K562 (cell line): ENCODE results near the gene NPR1. TPM values are rescaled to one million over a fixed set of nuclear protein-coding genes. Genes with fewer than 3 reads are reported as not detected.
A peak's percentile ranks its signal among the peaks of the same experiment; 100 is the strongest.

Experiments
- ATAC-seq: fragments of 200-7000 bp; cut with Tn5 transposase; 3 replicates; pipeline ENCODE4 v1.9.1; 2020; ENCODE audit warnings: moderate library complexity
- BruUV-seq: library from RNA; stranded (reverse); fragments of 400-500 nt; replicated peaks from 2 replicates; lab custom pipeline; 2021; lab: Mats Ljungman, UMichigan
- CTCF ChIA-PET: fragments of 300-600 bp; formaldehyde crosslinking; extraction: SDS; loops from one replicate; lab custom pipeline; 2021; ENCODE audit warnings: low intra/inter-chr PET ratio; lab: Yijun Ruan, JAX
- POLR2A ChIA-PET: fragments of 300-600, 350-650 bp; sonication (Branson Sonifier 250); formaldehyde crosslinking; extraction: SDS; loops from one replicate; lab custom pipeline; 2021; ENCODE audit warnings: antibody characterized with exemption, inconsistent platforms; lab: Yijun Ruan, JAX
- DNase-seq, 4 experiments: peaks; one replicate each; pipeline versions ENCODE4 v3.0.0 to v3.0.0-alpha.2; 2011 to 2018; ENCODE audit warnings: low spot score in 3 of 4, mixed read lengths in 3 of 4; ENCODE audit errors: extremely low read depth in 1 of 4
- FAIRE-seq: peaks from 2 replicates; lab custom pipeline; 2011; peaks lifted over from hg19 to GRCh38; lab: Jason Lieb, UNC
- H2AFZ ChIP-seq: 2 replicates; pipeline ENCODE4 v1.6.0; 2011; ENCODE audit warnings: low read depth, low read length, control low read depth, inconsistent platforms
- H3K27ac ChIP-seq: fragments of 200-600 bp; 3 replicates; pipeline ENCODE4 v1.8.0; 2011; ENCODE audit warnings: low read depth, mild to moderate bottlenecking, control low read depth, inconsistent platforms, low read length, moderate library complexity, mixed read lengths; ENCODE audit errors: extremely low read depth
- H3K27me3 ChIP-seq, 2 experiments: fragments of 300-600 bp in 1 of 2; 2 replicates in 1 of 2; 3 replicates in 1 of 2; pipeline versions ENCODE4 v1.6.0 to v1.8.0; 2011; ENCODE audit warnings: inconsistent platforms in 2 of 2, low read length in 2 of 2, mild to moderate bottlenecking in 1 of 2, mixed read lengths in 1 of 2, moderate library complexity in 1 of 2; ENCODE audit not compliant: control insufficient read depth in 2 of 2, insufficient read depth in 2 of 2
- H3K36me3 ChIP-seq: fragments of 300-600 bp; 3 replicates; pipeline ENCODE4 v1.8.0; 2011; ENCODE audit warnings: mild to moderate bottlenecking, low read length, inconsistent platforms; ENCODE audit not compliant: control insufficient read depth, insufficient read depth
- H3K4me1 ChIP-seq, 2 experiments: fragments of 200-600 bp in 1 of 2; replicated peaks in 1 of 2; 2 replicates in 1 of 2; 3 replicates in 1 of 2; pipeline versions ENCODE4 v1.5.1 to v1.8.0; 2011; ENCODE audit warnings: inconsistent platforms in 2 of 2, low read length in 2 of 2, mild to moderate bottlenecking in 1 of 2, mixed read lengths in 1 of 2, moderate library complexity in 1 of 2; ENCODE audit not compliant: control insufficient read depth in 2 of 2, insufficient read depth in 2 of 2
- H3K4me2 ChIP-seq: 2 replicates; pipeline ENCODE4 v1.6.1; 2011; ENCODE audit warnings: low read length, control low read depth, inconsistent platforms, mixed read lengths; ENCODE audit not compliant: insufficient read depth
- H3K4me3 ChIP-seq: fragments of 200-600 bp; sonication (generic), shearing (Covaris generic); 2 replicates; pipeline ENCODE4 v1.5.1; 2016; ENCODE audit warnings: control low read depth, inconsistent platforms
- H3K79me2 ChIP-seq: fragments of 200-600 bp; 3 replicates; pipeline ENCODE4 v1.8.0; 2011; ENCODE audit warnings: low read length, inconsistent platforms; ENCODE audit not compliant: control insufficient read depth, insufficient read depth
- H3K9ac ChIP-seq, 2 experiments: 2 replicates each; pipeline versions ENCODE4 v1.6.0 to v1.6.1; 2011; ENCODE audit warnings: low read depth in 2 of 2, low read length in 2 of 2, control low read depth in 1 of 2, inconsistent platforms in 1 of 2, mild to moderate bottlenecking in 1 of 2, mixed read lengths in 1 of 2; ENCODE audit not compliant: insufficient read depth in 1 of 2
- H3K9me1 ChIP-seq: one replicate; pipeline ENCODE4 v1.6.0; 2011; ENCODE audit warnings: inconsistent platforms, mild to moderate bottlenecking, low read length, moderate library complexity; ENCODE audit not compliant: control insufficient read depth, insufficient read depth
- H3K9me3 ChIP-seq: replicated peaks from 2 replicates; pipeline ENCODE4 v1.5.1; 2011; ENCODE audit warnings: low read depth, low read length, inconsistent platforms; ENCODE audit not compliant: control insufficient read depth, insufficient read depth
- H4K20me1 ChIP-seq: replicated peaks from 2 replicates; pipeline ENCODE4 v1.6.1; 2011; ENCODE audit warnings: low read length, inconsistent platforms, mixed read lengths; ENCODE audit not compliant: control insufficient read depth, insufficient read depth
- EWSR1 ChIP-seq: fragments of 450-650 bp; IDR thresholded peaks from 2 replicates; pipeline ENCODE4 v1.6.1; 2018; ENCODE audit warnings: borderline replicate concordance, mild to moderate bottlenecking, low read depth, moderate library complexity; ENCODE audit not compliant: partially characterized antibody
- HNRNPH1 ChIP-seq: fragments of 200-400 bp; formaldehyde crosslinking; optimal IDR thresholded peaks from 2 replicates; pipeline ENCODE3; 2017; ENCODE audit warnings: low read depth, mild to moderate bottlenecking, low read length, moderate library complexity
- NR2C1 ChIP-seq, 2 experiments: fragments of 450-650 bp; IDR thresholded peaks; 2 replicates each; pipeline ENCODE4 v1.6.1; 2017; ENCODE audit warnings: mild to moderate bottlenecking in 2 of 2, antibody characterized with exemption in 1 of 2, inconsistent platforms in 1 of 2, missing compliant biosample characterization in 1 of 2, missing genetic modification characterization in 1 of 2
- SP2 ChIP-seq: IDR thresholded peaks from 2 replicates; pipeline ENCODE4 v1.6.1; 2011; ENCODE audit warnings: mild to moderate bottlenecking, low read depth, low read length, moderate library complexity; ENCODE audit not compliant: poor library complexity, severe bottlenecking; ENCODE audit errors: extremely low read depth
- WGBS: fragments of 100-300 bp; shearing (Covaris generic); methylation state at CpG from one replicate; pipeline ENCODE4 v1.1.6; 2016; ENCODE audit warnings: low coverage, mixed read lengths; ENCODE audit not compliant: insufficient coverage; ENCODE audit errors: missing lambda C conversion rate; 5-methylcytosine and 5-hydroxymethylcytosine counted together
- in situ Hi-C: fragments of 300-500 bp; cut with MboI; formaldehyde crosslinking; loops from 4 replicates; pipeline ENCODE4 v1.15.0; 2018; ENCODE audit warnings: inconsistent platforms, mixed read lengths
- intact Hi-C: fragments of 100-400 bp; cut with micrococcal nuclease; formaldehyde crosslinking; loops from 2 replicates; pipeline ENCODE4 v1.14.2; 2022
- polyA plus RNA-seq, 8 experiments: library from polyadenylated mRNA; depleted of rRNA in 4 of 8; stranded (reverse) in 5 of 8; unstranded in 3 of 8; fragments of >200 nt; fragmentation: Nextera tagmentation in 2 of 8; fragmentation: Illumina TruSeq in 1 of 8; extraction: Ambion mirVana in 2 of 8; extraction: Trizol in 1 of 8; gene quantifications; 2 replicates each; pipeline versions ENCODE4 v1.2.1 to v1.2.3, GENCODE V29; 2011 to 2014; ENCODE audit warnings: inconsistent platforms in 1 of 8, missing spikeins in 1 of 8
- total RNA-seq, 7 experiments: library from RNA; depleted of rRNA in 6 of 7; stranded (reverse); fragments of >200 nt in 6 of 7; fragmentation: Illumina TruSeq in 2 of 7; extraction: Trizol in 2 of 7; gene quantifications; 2 replicates each; pipeline versions ENCODE4 v1.2.1 to v1.2.3, GENCODE V29; 2011 to 2021; ENCODE audit warnings: low replicate concordance in 1 of 7

Gene NPR1
- total and polyA plus RNA-seq, 9 of the 15 experiments (the other 6 are each of a cell fraction or from before 2014, with no cell fraction given) = 0.05 to 0.16 (median 0.06) TPM; not detected in 6

DNA sequence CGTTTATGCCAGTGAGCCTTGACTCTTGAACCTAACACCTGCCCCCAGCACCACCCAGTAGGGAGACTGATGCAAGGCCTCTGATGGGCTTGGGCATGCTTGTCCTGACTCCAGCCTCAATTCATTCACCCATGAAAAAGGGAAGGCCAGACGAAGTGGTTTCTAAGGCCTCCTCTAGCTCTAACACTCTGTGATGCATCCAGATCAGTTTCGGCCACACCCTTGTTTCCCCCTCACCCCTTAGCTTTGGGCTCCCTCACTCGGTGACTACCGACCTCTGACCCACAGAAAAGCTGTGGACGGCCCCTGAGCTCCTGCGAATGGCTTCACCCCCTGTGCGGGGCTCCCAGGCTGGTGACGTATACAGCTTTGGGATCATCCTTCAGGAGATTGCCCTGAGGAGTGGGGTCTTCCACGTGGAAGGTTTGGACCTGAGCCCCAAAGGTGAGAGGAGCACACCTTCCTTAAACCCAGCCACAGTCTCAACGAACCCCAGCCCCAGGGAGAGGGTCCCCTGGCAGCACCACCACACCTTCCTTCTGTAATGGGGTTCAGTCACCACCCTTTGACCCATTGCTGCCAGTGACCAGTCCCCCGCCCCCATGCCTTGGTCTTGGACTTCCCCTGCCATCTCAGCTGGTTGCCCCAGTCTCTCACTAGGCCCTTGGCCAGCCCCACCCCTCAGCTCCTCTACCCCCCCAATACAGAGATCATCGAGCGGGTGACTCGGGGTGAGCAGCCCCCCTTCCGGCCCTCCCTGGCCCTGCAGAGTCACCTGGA, 9.0 kb downstream of the NPR1 start:
- WGBS = 41% methylated on average over 12 of the region's 16 CpGs
- intact Hi-C loops (no loop called here), in situ Hi-C loops (no loop called here)
- Histone ChIP-seq H3K79me2 (no peaks in the 10 kb centered on the region), H3K4me2 (no peak overlapping the region), H3K9me3 (no peaks in the 10 kb centered on the region), H3K4me1 (peaks cover 3 to 23% of the 10 kb centered on the region in 2 experiments; a peak in 4 of 5 replicates), H3K36me3 (no peaks in the 10 kb centered on the region), H4K20me1 (no peaks in the 10 kb centered on the region), H3K27ac (no peak overlapping the region), H2AFZ (no peak overlapping the region), H3K27me3 (peaks cover 0 to 18% of the 10 kb centered on the region in 2 experiments; a peak in 1 of 5 replicates), H3K9me1 (peaks cover 3% of the 10 kb centered on the region), H3K9ac (peak overlapping the region in 1 of 2 experiments; percentile 65; a peak in 1 of 4 replicates), H3K4me3 (no peak overlapping the region)
- no peak for ATAC-seq
- FAIRE-seq = no peak
- DNase-seq = no peak
- BruUV-seq = no TSS peak
- ChIA-PET CTCF (interaction anchor here (0.5 kb wide), 1 partner anchor 302 kb away, joined by 3 read pairs; no protein-coding TSS in a partner anchor), POLR2A (interaction anchor here (1.4 to 1.9 kb wide), 2 partner anchors 10 to 11 kb away, joined by 4 to 6 read pairs; no protein-coding TSS in a partner anchor)
- TF ChIP-seq NR2C1 (IDR thresholded peaks at IDR 0.05) (no peak), NR2C1 (tag; IDR thresholded peaks at IDR 0.05) (no peak), SP2 (no peak), HNRNPH1 (no peak), EWSR1 (no peak)
